ENCODE results near the gene KMT5B.

KMT5B gene

GRCh38 chr11:68142441-68143309 is 70.4 kb downstream of the KMT5B start:
- no peak for DNase-seq

GRCh38 chr11:68142028-68142412 is 71.1 kb downstream of the KMT5B start:
- DNase-seq: no peak

GRCh38 chr11:68141246-68142027 is 71.7 kb downstream of the KMT5B start:
- no peak for DNase-seq

- DNase-seq: no peak
Measured at GRCh38 chr11:68140496-68141245, 72.4 kb downstream of the KMT5B start.

GRCh38 chr11:68138237-68138636 is 74.9 kb downstream of the KMT5B start:
- no peak for DNase-seq

GRCh38 chr11:68137833-68138232 is 75.3 kb downstream of the KMT5B start:
- DNase-seq: no peak

- DNase-seq: no peak
Measured at GRCh38 chr11:68136866-68137265, 76.2 kb downstream of the KMT5B start.

GRCh38 chr11:68135161-68135560 is 77.9 kb downstream of the KMT5B start:
- DNase-seq: no peak

GRCh38 chr11:68133761-68134160 is 79.3 kb downstream of the KMT5B start:
- DNase-seq: no peak

- no peak for DNase-seq
Measured at GRCh38 chr11:68130121-68130520, 83.0 kb downstream of the KMT5B start.

- no peak for DNase-seq
Measured at GRCh38 chr11:68128682-68129327, 84.3 kb downstream of the KMT5B start.

- DNase-seq: no peak
Measured at GRCh38 chr11:68127714-68128681, 85.1 kb downstream of the KMT5B start.

- no peak for DNase-seq
Measured at GRCh38 chr11:68125164-68125563, 87.9 kb downstream of the KMT5B start.

- no peak for DNase-seq
Measured at GRCh38 chr11:68122936-68123539, 90.1 kb downstream of the KMT5B start.

GRCh38 chr11:68121067-68121899 is 91.8 kb downstream of the KMT5B start, which contains the start of gene CHKA:
Gene CHKA, minus strand, starts transcription at chr11:68121388. Its CDS starts 211 bp downstream, at chr11:68121177.
- DNase-seq: peak; percentile 31

GRCh38 chr11:68120273-68121066 is 92.6 kb downstream of the KMT5B start:
- no peak for DNase-seq

GRCh38 chr11:68118706-68119448 is 94.2 kb downstream of the KMT5B start:
- no peak for DNase-seq

- no peak for DNase-seq
Measured at GRCh38 chr11:68117853-68118470, 95.1 kb downstream of the KMT5B start.

All from DMS 273 treated with DMSO at 0.1 percent for 48 hours (cell line).